GM19035 (cell line): ENCODE measurements around the gene CHURC1.

ENCODE experiments used
- ATAC-seq: cut with Tn5 transposase; IDR thresholded peaks from one replicate; pipeline ENCODE4 v1.9.1; 2021; ENCODE audit not compliant: unreplicated experiment

Gene CHURC1

GRCh38 chr14:64937821-64938193 lies 23.6 kb downstream of the CHURC1 start:
- ATAC-seq = no peak

- no peak for ATAC-seq
Observed at GRCh38 chr14:64938972-64939816, 24.9 kb downstream of the CHURC1 start.

- ATAC-seq = no peak
Observed at GRCh38 chr14:64939817-64940190, 25.5 kb downstream of the CHURC1 start.

GRCh38 chr14:64940336-64940910 lies 26.2 kb downstream of the CHURC1 start:
- ATAC-seq = no peak

GRCh38 chr14:64942531-64943111 lies 28.4 kb downstream of the CHURC1 start, which contains the start of gene GPX2:
GPX2 (minus strand) TSS chr14:64942745; CDS start chr14:64942726, 19 bp downstream.
- no peak for ATAC-seq

GRCh38 chr14:64943556-64943955 lies 29.3 kb downstream of the CHURC1 start:
- ATAC-seq = no peak

GRCh38 chr14:64944041-64944440 lies 29.8 kb downstream of the CHURC1 start:
- ATAC-seq = no peak

GRCh38 chr14:64944861-64945260 lies 30.6 kb downstream of the CHURC1 start:
- ATAC-seq = no peak

- ATAC-seq = no peak
Observed at GRCh38 chr14:64945431-64946178, 31.4 kb downstream of the CHURC1 start.

GRCh38 chr14:64946310-64947045 lies 32.2 kb downstream of the CHURC1 start:
- no peak for ATAC-seq

GRCh38 chr14:64947710-64948611 lies 33.7 kb downstream of the CHURC1 start:
- no peak for ATAC-seq

- ATAC-seq = no peak
Observed at GRCh38 chr14:64948612-64949210, 34.5 kb downstream of the CHURC1 start.

- ATAC-seq = no peak
Observed at GRCh38 chr14:64950889-64951288, 36.6 kb downstream of the CHURC1 start.

GRCh38 chr14:64951291-64951690 lies 37.0 kb downstream of the CHURC1 start:
- ATAC-seq = no peak

- no peak for ATAC-seq
Observed at GRCh38 chr14:64951724-64952123, 37.5 kb downstream of the CHURC1 start.

- ATAC-seq = no peak
Observed at GRCh38 chr14:64952598-64953309, 38.5 kb downstream of the CHURC1 start.

- no peak for ATAC-seq
Observed at GRCh38 chr14:64953310-64953654, 39.0 kb downstream of the CHURC1 start.

- ATAC-seq = no peak
Observed at GRCh38 chr14:64953661-64954060, 39.4 kb downstream of the CHURC1 start.
